IPS-15b (cell line): Measurements from ENCODE around the gene NDUFS5.
"Not testable (repeated sequence)": the region's sequence is repeated elsewhere in the genome, so short reads cannot be mapped to it uniquely, and the experiment has no call there.

ENCODE experiments used
- H3K27me3 ChIP-seq: one replicate; pipeline ENCODE4 v1.6.1; 2013; ENCODE audit warnings: low read length; ENCODE audit not compliant: control insufficient read depth, insufficient read depth
- H3K36me3 ChIP-seq: one replicate; pipeline ENCODE4 v1.6.1; 2013; ENCODE audit warnings: low read length; ENCODE audit not compliant: control insufficient read depth, insufficient read depth
- H3K4me1 ChIP-seq: one replicate; pipeline ENCODE4 v1.6.1; 2013; ENCODE audit warnings: mild to moderate bottlenecking, low read length; ENCODE audit not compliant: control insufficient read depth, insufficient read depth
- H3K4me3 ChIP-seq: one replicate; pipeline ENCODE4 v1.5.1; 2013; ENCODE audit warnings: low read depth, low read length
- H3K9ac ChIP-seq: one replicate; pipeline ENCODE4 v1.6.1; 2013; ENCODE audit warnings: low read depth, mild to moderate bottlenecking, low read length
- H3K9me3 ChIP-seq: one replicate; pipeline ENCODE4 v1.6.1; 2013; ENCODE audit warnings: mild to moderate bottlenecking, low read length; ENCODE audit not compliant: control insufficient read depth, insufficient read depth

The NDUFS5 gene

DNA sequence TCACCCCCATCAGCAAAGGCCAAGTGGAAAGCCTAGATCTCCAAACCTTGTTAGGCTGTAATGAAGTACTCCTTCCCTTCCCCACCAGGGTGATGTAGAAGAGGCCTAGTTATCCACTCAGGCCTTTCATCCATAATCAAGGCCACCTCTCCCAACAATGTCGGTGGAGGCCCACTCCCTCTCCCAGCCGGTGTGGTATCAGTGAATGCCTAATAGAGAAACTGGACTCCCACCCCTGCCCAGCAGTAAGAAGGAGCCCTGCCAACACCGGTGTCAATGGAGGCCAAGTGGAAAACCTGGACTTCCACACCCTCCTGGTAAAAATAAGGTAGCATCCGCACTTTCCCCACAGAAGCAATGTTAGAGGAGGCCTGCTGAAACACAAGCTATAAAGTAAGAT lies 23.9 kb downstream of the NDUFS5 start:
- no peaks in the 10 kb centered on the region for H3K36me3 ChIP-seq
- H3K4me3 ChIP-seq, result no peak overlapping the region
- H3K27me3 ChIP-seq, result no peaks in the 10 kb centered on the region
- H3K4me1 ChIP-seq, result peaks cover 7% of the 10 kb centered on the region
- no peaks in the 10 kb centered on the region for H3K9me3 ChIP-seq
- H3K9ac ChIP-seq, result no peak overlapping the region

DNA sequence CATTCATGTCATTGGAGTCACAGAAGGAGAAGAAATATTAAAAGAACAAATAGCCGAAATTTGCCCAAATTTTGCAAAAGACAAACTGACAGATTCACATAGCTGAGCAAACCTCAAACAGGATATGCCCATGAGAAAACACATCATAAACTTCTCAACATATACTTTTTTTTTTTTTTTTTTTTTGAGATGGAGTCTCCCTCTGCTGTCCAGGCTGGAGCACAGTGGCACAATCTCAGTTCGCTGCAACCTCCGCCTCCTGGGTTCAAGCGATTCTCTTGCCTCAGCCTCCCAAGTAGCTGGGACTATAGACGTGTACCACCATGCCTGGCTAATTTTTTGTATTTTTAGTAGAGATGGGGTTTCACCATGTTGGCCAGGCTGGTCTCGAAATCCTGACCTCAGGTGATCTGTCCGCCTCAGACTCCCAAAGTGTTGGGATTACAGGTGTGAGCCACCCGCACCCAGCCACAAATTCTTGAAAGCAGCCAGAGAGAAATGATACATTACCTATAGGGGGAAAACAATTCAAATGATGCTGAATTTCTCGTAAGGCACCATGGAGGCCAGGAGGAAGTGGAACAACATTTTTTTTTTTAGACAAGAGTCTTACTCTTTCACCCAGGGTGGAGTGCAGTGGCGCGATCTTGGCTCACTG lies 25.2 kb downstream of the NDUFS5 start:
- not testable (repeated sequence) for H3K27me3 ChIP-seq, H3K36me3 ChIP-seq, H3K4me1 ChIP-seq, H3K4me3 ChIP-seq, H3K9me3 ChIP-seq, H3K9ac ChIP-seq

DNA sequence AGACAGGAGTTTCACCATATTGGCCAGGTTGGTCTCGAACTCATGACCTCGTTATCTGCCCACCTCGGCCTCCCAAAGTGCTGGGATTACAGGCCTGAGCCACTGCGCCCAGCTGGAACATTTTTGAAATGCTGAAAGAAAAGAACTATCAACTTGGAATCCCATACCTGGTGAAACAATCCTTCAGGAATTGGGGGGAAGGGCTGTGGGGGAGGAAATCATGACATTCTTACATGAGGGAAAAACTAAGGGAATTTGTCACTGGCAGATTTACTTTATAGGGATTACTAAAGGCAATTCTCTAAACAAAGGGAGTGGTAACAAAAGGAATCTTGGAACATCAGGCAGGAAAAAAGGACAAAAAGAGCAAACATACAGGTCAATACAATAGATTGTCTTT lies 25.8 kb downstream of the NDUFS5 start:
- Histone ChIP-seq H3K9me3 (no peaks in the 10 kb centered on the region), H3K4me3 (no peak overlapping the region)

DNA sequence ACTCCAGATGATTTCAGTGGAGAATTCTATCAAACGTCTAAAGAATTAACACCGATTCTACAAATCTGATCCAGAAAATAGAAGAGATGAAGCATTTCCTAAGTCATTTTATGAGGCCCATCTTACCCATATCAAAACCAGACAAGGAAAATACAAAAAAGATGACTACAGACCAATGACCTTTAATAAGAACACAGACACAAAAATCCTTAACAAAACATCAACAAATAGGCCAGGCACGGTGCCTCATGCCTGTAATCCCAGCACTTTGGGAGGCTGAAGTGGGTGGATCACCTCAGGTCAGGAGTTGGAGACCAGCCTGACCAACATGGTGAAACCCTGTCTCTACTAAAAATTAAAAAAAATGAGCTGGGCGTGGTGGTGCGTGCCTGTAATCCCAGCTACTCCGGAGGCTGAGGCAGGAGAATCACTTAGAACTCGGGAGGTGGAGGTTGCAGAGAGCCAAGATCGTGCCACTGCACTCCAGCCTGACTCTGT lies 29.1 kb downstream of the NDUFS5 start:
- H3K4me3 ChIP-seq, H3K36me3 ChIP-seq, H3K27me3 ChIP-seq, H3K9me3 ChIP-seq, H3K9ac ChIP-seq, H3K4me1 ChIP-seq: not testable (repeated sequence)

More for the DNA sequence above, 25.8 kb downstream of the NDUFS5 start:
- no peaks in the 10 kb centered on the region for H3K36me3 ChIP-seq
- peaks cover 7% of the 10 kb centered on the region for H3K4me1 ChIP-seq
- H3K9ac ChIP-seq, result no peak overlapping the region
- H3K27me3 ChIP-seq, result no peaks in the 10 kb centered on the region

DNA sequence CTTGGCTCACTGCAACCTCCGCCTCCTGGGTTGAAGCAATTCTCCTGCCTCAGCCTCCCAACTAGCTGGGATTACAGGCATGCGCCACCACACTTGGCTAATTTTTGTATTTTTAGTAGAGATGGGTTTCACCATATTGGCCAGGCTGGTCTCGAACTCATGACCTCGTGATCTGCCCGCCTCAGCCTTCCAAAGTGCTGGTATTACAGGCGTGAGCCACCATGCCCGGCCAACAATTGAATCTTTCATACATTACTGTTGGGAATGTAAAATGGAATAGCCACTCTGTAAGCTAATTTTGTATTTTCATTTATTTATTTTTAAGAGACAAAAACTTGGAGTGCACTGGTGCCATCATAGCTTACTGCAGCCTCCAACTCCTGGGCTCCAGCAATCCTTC lies 35.4 kb downstream of the NDUFS5 start:
- not testable (repeated sequence) for H3K9me3 ChIP-seq, H3K9ac ChIP-seq, H3K36me3 ChIP-seq, H3K4me3 ChIP-seq, H3K4me1 ChIP-seq, H3K27me3 ChIP-seq

DNA sequence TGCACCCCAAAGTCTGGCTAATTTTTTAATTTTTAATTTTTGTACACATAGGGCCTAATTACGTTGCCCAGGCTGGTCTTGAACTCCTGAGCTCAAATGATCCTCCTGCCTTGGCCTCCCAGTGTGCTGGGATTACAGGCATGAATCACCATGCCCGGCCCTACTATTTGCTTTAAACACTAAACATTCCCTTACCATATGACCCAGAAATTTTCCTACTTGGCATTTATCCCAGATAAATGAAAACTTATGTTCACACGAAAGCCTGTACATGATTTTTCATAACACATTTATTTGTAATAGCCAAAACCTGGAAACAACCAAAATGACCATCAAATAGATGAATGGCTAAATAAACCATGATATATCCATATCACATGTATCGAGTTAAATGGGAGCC lies 35.8 kb downstream of the NDUFS5 start:
- no peaks in the 10 kb centered on the region for H3K27me3 ChIP-seq
- no peaks in the 10 kb centered on the region for H3K9me3 ChIP-seq
- no peak overlapping the region for H3K9ac ChIP-seq
- H3K36me3 ChIP-seq, result no peaks in the 10 kb centered on the region
- H3K4me1 ChIP-seq, result no peaks in the 10 kb centered on the region
- H3K4me3 ChIP-seq, result no peak overlapping the region

DNA sequence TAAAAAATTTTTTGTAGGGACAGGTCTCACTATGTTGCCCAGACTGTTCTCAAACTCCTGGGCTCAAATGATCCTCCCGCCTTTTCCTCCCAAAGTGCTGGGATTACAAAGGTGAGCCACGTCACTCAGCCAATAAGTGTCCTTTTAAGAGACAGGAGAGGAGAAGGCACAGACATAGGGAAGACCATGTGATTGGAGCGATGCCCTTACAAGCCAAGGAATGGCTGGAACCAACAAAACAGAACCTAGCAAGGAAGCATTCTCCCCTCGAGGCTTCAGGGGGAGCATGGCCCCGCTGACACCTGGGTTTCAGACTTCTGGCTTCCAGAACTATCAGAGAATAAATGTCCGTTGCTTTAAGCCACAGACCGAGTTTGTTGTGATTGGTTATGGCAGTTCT lies 37.0 kb downstream of the NDUFS5 start:
- Histone ChIP-seq H3K4me3 (no peak overlapping the region), H3K4me1 (no peaks in the 10 kb centered on the region), H3K36me3 (no peaks in the 10 kb centered on the region), H3K9me3 (no peaks in the 10 kb centered on the region), H3K9ac (no peak overlapping the region), H3K27me3 (no peaks in the 10 kb centered on the region)

DNA sequence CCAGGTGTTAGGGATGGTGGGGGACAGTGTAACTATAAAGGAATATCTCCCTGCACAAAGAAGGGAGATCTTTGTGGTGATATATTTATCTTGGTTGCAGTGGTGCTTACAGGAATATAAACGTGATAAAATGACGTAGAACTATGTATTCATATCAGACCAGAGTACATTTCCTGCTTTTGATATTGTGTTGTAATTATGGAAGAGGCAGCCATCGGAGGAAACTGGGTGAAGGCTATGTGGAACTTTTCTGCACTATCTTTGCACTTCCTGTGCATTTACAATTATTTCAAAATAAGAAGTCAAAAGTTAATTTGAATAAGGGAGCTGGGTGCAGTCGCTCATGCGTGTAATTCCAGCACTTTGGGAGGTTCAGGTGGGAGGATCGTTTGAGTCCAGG lies 37.6 kb downstream of the NDUFS5 start:
- no peak overlapping the region for H3K9ac ChIP-seq
- H3K36me3 ChIP-seq, result no peaks in the 10 kb centered on the region
- H3K4me3 ChIP-seq, result no peak overlapping the region
- no peaks in the 10 kb centered on the region for H3K27me3 ChIP-seq
- no peaks in the 10 kb centered on the region for H3K9me3 ChIP-seq
- H3K4me1 ChIP-seq, result no peaks in the 10 kb centered on the region

DNA sequence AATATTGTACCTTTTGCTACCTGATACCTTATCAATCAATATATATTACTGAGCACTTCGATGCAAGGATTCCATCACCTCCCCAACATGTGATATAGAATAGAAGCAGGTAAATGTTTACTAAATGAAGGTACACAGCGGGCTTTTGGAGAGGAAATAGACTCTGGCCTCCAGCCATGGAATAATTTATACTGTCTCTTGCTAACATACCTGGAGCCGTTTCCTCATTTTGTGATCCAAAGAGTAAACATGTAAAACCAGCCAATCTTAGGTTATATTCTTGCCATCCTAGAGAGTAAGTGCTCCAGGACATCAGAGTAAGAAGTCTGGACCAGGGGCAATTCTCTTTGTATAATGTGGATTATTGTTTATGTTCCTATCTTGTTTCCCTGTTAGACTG lies 39.4 kb downstream of the NDUFS5 start:
- Histone ChIP-seq H3K4me3 (no peak overlapping the region), H3K9ac (no peak overlapping the region), H3K4me1 (no peaks in the 10 kb centered on the region), H3K9me3 (no peaks in the 10 kb centered on the region), H3K36me3 (no peaks in the 10 kb centered on the region), H3K27me3 (no peaks in the 10 kb centered on the region)

DNA sequence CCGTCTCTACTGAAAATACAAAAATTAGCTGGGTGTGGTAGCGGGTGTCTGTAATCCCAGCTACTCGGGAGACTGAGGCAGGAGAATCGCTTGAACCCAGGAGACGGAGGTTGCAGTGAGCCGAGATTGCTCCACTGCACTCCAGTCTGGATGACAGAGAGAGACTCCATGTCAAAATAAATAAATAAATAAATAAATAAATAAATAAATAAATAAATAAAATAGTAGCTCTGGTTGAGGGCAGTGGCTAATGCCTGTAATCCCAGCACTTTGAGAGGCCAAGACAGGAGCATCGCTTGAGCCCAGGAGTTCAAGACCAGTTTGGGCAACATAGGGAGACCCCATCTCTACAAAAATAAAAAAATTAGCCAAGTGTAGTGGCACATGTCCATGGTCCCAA lies 42.1 kb downstream of the NDUFS5 start:
- not testable (repeated sequence) for H3K9me3 ChIP-seq, H3K36me3 ChIP-seq, H3K4me3 ChIP-seq, H3K27me3 ChIP-seq, H3K4me1 ChIP-seq, H3K9ac ChIP-seq

DNA sequence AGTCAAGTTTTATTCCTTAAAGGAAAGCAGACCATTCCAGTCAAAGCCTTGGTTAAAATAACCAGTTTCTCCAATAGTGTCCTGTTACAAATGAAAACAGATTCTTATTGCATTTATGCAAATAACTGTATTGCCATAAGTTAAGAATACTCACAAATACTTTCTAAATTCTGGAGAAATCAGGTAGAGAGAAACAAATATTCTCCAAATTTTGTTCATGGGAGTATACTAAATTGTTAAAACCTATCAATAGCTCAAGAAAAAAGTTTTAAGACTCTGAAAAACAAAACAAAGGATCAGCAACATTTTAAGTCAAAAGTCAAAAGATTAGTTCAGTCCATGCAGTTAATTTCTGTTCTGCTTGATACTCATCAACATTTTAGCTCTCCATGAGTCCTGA lies 45.4 kb downstream of the NDUFS5 start:
- not testable (repeated sequence) for H3K27me3 ChIP-seq, H3K4me1 ChIP-seq, H3K9me3 ChIP-seq, H3K4me3 ChIP-seq, H3K36me3 ChIP-seq, H3K9ac ChIP-seq

DNA sequence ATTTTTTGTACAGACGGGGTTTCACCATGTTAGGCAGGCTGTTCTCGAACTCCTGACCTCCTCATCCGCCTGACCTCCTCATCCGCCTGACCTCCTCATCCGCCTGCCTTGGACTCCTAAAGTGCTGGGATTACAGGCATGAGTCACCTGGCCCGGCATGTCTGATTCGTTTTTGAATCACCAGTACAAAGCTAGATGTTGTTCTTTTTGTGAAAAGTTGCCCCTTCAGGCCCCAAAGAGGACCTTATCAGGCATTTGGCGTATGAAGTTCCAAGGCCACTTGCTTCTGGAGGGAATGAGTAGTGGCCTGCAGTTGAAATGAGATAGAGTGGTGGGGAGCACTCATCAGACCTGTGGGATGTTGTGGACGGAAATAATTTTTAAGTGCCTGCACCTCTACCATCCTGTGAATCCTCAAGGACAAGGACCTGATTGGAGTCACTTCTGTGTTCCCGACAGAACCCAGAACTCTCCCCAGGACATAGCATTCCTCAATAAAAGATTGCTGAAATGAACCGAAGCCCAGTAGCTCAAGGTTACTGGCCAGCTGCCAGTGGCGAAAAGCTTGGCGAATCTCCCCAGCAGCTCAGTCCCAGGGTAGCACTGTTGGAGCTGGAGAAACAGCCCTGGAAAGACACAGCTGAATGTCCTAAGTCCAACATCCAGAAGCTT lies 50.1 kb downstream of the NDUFS5 start:
- no peaks in the 10 kb centered on the region for H3K9me3 ChIP-seq
- no peaks in the 10 kb centered on the region for H3K36me3 ChIP-seq
- H3K4me3 ChIP-seq, result no peak overlapping the region
- no peak overlapping the region for H3K9ac ChIP-seq
- peaks cover 4% of the 10 kb centered on the region for H3K4me1 ChIP-seq
- no peaks in the 10 kb centered on the region for H3K27me3 ChIP-seq
